Superior temporal gyrus (tissue), 1 donor: Measurements from ENCODE around the gene RNF32.
"Not testable (repeated sequence)": the region's sequence is repeated elsewhere in the genome, so short reads cannot be mapped to it uniquely, and the experiment has no call there.

Experiments
- DNase-seq: peaks from one replicate; pipeline ENCODE4 v3.0.0-alpha.2; 2016; ENCODE audit errors: extremely low spot score

RNF32 gene

GRCh38 chr7:156614434-156615264 is 25.9 kb upstream of the RNF32 start:
- no peak for DNase-seq

- no peak for DNase-seq
Observed at GRCh38 chr7:156616269-156617202, 24.0 kb upstream of the RNF32 start.

- no peak for DNase-seq
Observed at GRCh38 chr7:156617215-156617614, 23.4 kb upstream of the RNF32 start.

GRCh38 chr7:156618078-156618779 is 22.3 kb upstream of the RNF32 start:
- no peak for DNase-seq

DNA sequence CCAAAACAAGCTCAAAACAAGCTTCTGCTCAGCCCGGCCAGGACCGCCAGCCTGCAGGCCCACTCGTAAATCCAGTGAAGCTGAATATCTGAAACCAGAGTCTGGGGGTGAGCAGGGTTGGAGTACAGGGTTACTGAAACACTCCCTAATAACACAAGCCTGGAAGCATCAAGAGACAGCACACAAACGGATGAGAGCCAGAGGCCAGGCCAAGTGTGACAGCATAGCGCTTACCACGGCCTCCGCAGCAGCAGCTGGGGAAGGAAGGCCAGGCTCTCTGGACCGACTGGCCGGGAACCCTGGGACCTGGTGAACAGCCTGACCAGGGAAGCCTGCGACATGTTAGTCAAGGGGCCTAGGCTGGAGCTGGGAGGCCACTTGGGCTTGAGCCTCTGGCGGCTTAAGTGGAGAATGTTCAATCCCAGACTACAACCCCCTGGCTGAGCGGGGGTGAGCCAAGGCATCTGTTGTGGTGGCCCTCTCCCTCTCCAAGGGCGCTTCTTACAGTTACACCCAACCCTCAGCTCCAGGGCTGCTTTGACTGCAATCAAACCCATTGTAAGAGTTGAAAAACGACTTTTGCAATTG is 21.7 kb upstream of the RNF32 start:
- DNase-seq = no peak

DNA sequence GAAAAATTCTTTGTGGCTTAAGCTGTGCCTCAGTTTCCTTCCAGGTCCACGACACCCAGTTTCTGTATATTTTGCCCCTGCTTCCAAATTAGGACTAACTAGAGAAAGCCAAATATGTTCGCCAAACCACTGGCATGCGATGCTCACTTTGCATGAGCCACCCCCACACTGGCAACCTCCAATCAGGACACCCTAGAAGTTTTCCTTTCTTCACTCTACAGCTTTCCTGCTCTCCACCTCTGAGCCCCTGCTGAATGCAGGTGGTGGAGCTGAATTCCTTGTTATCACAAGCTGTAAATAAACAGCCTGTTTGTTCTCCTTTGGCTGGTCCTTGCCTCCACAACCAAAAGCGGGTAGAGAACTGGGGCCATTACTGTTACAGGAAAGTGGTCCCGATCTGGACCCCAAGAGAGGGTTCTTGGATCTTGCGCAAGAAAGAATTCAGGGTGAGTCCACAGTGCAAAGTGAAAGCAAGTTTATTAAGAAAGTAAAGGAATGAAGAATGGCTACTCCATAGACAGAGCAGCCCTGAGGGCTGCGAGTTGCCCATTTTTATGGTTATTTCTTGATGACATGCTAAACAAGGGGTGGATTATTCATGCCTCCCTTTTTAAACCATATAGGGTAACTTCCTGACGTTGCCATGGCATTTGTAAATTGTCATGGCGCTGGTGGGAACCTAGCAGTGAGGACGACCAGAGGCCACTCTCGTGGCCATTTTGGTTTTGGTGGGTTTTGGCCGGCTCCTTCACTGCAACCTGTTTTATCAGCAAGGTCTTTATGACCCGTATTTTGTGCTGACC is 20.9 kb upstream of the RNF32 start:
- not testable (repeated sequence) for DNase-seq

DNA sequence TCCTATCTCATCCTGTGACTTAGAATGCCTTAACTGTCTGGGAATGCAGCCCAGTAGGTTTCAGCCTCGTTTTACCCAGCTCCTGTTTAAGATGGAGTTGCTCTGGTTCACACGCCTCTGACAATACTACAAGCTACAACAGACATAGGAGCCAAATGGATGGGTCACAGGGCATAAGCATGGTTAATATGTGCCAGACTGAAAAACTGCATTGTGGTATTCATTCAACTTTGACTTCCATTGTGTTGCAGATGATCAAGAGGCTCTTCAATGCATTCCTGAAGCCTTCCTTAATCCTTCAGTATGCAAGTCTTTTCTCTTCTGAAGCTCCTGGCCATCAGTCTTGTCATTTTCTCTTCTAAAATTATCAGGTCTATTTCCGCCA is 20.3 kb upstream of the RNF32 start:
- no peak for DNase-seq

DNA sequence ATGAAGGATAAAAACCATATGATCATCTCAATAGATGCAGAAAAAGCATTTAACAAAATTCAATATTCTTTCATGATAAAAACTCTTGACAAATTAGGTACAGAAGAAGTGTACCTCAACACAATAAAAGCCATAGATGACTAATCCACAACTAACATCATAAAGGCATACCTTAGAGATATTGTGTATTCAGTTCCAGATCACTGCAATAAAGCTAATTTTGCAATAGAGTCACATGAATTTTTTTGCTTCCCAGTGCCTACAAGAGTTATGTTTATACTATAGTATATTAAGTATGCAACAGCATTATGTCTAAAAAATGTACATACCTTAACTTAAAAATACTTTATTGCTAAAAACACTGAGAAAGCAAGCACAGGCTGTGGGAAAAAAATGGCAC is 18.9 kb upstream of the RNF32 start:
- DNase-seq = no peak

DNA sequence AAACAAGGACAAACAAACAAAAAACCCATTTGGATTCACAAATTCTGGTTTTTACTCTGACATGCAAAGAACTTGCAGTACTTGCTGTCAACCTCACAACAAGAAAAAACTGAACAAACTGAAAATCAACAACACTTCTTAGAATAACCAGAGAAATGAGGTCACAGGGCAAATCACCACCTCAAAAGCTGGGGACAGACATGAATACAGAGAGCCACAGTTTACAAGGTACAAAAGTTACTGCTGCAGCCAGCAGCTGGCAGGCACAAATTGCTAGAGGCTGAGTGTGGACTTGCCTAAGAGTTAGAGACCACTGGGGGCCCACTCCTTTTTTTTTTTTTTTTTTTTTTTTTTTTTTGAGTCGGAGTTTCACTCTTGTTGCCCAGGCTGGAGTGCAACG is 15.0 kb upstream of the RNF32 start:
- DNase-seq = no peak

DNA sequence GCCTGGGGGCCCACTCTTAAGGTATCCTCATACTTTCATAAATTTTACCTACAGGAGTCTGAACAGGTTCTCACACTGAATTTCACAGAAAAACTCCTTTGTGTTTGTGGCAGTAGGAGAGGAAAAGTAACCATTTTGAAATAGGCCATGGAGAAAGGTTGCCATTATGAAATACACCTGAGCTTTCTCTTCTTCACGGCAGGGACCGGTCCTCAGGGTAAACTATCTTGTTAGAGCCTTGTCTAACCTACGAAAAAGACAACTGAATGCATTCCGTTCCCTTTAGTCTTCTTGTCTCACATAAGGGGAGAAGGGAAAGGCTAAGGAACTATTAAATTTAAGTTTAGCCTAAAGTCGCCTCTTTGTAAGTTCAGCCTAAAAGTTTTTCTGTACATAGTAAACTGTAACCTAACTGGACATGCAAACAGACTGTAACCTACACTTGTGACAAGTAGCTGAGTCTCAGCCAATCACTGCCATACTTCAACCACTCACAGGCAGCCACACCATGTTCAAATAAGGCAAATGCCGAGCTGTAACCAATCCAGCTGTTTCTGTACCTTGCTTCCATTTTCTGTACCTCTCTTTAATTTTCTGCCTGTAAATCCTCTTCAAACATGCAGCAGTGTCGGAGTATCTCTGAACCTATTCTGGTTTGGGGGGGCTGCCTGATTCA is 14.2 kb upstream of the RNF32 start:
- DNase-seq = no peak

DNA sequence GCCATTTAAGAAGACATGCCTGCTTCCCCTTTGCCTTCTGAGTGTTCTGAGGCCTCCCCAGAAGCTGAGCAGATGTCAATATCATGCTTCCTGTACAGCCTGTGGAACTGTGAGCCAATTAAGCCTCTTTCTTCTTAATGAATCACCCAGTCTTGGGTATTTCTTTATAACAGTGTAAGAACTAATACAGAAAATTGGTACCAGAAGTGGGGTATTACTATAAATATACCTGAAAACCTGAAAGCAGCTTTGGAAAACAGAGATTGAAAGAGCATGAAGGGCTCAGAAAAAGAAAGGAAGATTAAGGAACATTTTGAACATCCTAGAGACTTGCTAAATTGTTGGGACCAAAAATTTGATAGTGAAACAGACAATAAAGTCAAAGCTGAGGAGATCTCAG is 12.0 kb upstream of the RNF32 start:
- DNase-seq = no peak

DNA sequence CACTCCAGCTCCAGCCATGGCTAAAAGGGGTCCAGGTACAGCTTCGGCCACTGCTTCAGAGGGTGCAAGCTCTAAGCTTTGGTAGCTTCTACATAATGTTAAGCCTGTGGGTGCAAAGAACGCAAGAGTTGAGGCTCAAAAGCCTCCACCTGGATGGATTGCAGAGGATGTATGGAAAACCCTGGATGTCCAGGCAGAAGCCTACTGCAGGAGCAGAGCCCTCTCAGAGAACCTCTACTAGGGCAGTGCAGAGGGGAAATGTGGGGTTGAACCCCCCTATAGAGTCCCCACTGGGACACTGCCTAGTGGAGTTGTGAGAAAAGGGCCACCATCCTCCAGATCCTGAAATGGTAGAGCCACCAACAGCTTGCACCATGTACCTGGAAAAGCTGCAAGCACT is 10.7 kb upstream of the RNF32 start:
- DNase-seq = no peak

DNA sequence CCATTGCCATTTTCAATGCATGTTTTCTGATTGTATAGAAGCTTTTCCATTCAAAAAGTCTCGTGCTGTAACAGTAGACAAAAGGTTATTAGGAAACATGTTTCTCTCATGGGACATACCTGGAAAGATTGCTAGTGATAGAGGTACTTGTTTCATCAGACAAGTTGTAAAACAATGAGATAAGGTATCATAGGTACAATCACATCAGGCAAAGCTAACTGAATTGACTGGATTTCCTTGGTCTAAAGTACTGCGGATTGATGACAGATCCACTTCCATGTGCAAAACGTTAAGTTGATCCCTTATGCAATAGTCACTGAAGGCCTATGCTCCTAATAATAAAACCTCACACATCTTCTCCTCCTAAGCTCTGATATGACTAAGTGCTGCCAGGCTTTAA is 6.5 kb upstream of the RNF32 start:
- no peak for DNase-seq

GRCh38 chr7:156635529-156636385 is 4.8 kb upstream of the RNF32 start:
- no peak for DNase-seq

DNA sequence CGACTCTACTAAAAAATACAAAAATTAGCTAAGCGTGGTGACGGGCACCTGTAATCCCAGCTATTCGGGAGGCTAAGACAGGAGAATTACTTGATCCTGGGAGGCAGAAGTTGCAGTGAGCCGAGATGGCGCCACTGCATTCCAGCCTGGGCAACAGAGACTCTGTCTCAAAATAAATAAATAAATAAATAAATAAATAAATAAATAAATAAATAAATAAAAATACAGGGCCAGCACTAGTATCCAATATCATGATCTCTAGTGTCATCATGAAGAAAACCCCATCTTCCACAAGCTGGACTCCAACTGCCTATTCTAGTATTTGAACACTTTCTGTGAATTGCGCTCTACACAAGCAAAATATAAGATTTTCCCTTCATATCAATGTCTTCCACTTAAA is 3.5 kb upstream of the RNF32 start:
- not testable (repeated sequence) for DNase-seq

GRCh38 chr7:156638443-156639077 is 2.0 kb upstream of the RNF32 start:
- no peak for DNase-seq

- DNase-seq = no peak
Observed at GRCh38 chr7:156639426-156640256, 933 bp upstream of the RNF32 start.

DNA sequence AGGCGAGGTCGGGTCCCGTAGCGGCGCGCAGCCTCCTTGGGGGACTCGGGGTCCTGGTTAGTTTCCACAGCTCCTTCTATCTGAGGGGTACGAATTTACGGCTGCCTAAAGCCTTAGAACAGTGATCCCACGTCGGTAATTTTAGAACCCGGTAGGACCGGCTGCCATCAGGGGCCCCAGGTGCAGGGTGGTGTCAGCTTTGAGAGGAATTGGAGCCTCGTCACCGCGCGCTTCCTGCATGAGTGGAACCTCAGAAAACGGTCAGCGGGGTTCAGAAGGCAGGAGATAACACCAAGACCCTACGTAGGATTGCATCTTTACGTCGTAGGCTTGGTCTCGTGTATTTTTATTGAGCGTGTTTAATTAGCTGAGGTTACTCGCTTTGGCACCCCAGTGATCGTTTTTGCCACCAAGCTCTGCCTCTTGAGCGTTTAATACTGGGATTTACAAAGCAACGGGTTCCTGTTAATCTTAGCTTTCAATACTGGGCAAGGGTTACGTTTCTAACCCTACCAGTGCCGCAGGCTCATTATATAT is 443 bp downstream of the RNF32 start:
- DNase-seq = no peak
